ENCODE measurements around the gene MORC1.

MORC1 gene

GRCh38 chr3:108931035-108931434 lies 186.9 kb downstream of the MORC1 start:
- no peak for DNase-seq

DNA sequence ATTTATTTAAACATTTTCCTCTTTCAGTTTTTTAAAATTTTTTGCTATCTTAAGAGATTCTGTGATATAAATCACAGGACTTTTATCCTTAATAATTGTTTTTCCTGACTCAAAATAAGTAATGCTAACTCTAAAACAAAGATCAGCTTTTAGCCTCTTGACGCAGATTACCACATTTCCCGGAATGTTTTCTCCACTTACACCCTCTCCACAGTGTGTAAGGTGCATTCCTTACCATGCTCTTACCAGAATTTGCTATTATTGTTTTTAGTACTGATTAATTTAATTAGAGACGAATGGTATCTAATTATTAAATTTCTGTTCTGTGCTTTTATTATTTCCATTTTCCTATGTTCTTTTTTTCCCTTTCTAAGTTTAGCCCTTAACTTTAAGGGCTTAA lies 199.1 kb downstream of the MORC1 start:
- DNase-seq = no peak

DNA sequence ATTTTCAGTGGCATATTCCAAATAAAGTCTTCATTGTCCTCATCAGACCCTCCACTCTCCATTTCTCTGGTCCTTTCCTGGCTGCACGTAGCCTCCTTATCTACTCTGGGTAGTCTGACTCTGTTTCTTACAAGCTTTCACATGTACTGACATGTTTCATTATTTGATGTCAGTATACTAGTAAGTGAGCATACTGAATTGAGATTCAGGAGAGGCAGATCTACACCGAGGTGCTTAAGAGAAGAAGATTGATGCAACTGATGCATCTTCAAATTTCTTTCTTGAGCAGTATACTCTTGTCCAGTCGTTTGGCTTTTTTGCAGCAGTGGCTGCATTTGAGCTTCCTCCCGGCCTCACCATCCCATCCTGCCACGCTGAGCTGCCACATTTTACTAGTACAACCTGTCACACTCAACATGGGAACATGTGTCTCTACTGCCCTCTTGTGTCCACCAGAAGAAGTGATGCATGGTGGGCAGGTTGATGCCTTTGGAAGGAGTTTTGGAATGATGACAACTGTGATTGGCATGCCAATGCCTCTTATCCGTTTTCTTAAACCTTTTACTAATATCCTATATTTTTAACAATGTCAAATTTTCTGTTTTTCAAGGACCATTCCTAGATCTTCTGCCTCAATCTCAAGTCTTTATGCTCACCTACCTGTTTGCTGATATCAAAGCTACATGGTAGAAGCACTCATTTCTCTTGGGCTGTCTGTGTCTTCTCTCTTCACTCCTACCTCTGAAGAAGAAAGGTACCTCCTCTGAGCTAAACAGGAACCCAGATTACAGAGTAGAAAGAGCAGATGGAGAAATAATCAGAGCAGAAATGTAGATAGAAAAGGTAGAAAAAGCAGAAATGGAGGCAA lies 202.9 kb downstream of the MORC1 start:
- peak; percentile 80 for DNase-seq

GRCh38 chr3:108909799-108910198 lies 208.1 kb downstream of the MORC1 start:
- DNase-seq = no peak

Data from activated CD8-positive, alpha-beta memory T cell treated with anti-CD3 and anti-CD28 coated beads for 24 hours (primary cell).